Measurements from ENCODE around the gene ITGA8. TPM values are rescaled to one million over a fixed set of nuclear protein-coding genes. Genes with fewer than 3 reads are reported as not detected.

The ITGA8 gene
- polyA plus RNA-seq, 1 experiment = 0.25 TPM

DNA sequence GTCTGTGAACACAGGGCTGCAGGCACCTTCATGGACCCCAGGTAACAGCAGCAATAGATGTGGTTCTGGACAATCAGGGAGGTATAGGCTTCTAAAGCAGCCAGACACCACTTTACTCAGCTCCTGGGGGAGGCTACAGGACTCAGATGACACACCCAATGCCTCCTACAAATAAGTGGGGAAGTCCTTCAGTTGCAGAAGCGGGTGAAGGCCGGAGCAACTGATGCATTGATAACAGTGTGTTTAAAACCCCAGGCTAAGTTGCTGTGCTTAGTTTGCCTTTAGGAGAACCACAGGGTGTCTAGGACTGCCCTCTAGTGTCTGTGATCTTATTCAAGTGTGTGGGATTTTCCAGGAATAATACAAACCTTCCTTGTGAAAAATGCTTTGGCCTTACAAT is 5.9 kb upstream of the ITGA8 start:
- CTCF ChIA-PET = interaction anchor here (0.6 to 5.5 kb wide), 21 partner anchors 8 to 1049 kb away, joined by 3 to 37 read pairs (median 5); no protein-coding TSS in a partner anchor
- Histone ChIP-seq H3K27ac (ENCODE audit: low read depth, low read length) (no peak overlapping the region), H3K27me3 (ENCODE audit: control insufficient read depth, insufficient read depth, low read length) (peaks cover 13% of the 10 kb centered on the region), H3K4me3 (ENCODE audit: low read depth, low read length) (no peak overlapping the region), H3K9me3 (ENCODE audit: control insufficient read depth, insufficient read depth, low read length) (no peaks in the 10 kb centered on the region)
- POLR2A ChIA-PET = no interaction called here
- peak; percentile 38 for DNase-seq (ENCODE audit: low read depth, low spot score)
- TF ChIP-seq, protein P1, sequence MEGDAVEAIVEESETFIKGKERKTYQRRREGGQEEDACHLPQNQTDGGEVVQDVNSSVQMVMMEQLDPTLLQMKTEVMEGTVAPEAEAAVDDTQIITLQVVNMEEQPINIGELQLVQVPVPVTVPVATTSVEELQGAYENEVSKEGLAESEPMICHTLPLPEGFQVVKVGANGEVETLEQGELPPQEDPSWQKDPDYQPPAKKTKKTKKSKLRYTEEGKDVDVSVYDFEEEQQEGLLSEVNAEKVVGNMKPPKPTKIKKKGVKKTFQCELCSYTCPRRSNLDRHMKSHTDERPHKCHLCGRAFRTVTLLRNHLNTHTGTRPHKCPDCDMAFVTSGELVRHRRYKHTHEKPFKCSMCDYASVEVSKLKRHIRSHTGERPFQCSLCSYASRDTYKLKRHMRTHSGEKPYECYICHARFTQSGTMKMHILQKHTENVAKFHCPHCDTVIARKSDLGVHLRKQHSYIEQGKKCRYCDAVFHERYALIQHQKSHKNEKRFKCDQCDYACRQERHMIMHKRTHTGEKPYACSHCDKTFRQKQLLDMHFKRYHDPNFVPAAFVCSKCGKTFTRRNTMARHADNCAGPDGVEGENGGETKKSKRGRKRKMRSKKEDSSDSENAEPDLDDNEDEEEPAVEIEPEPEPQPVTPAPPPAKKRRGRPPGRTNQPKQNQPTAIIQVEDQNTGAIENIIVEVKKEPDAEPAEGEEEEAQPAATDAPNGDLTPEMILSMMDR (IDR thresholded peaks at IDR 0.05; ENCODE audit: low read depth, low read length) = peak; percentile 75

GRCh38 chr10:15724683-15725082 is 5.0 kb upstream of the ITGA8 start:
- Histone ChIP-seq H3K27ac (ENCODE audit: low read depth, low read length) (no peak overlapping the region), H3K9me3 (ENCODE audit: control insufficient read depth, insufficient read depth, low read length) (no peaks in the 10 kb centered on the region), H3K27me3 (ENCODE audit: control insufficient read depth, insufficient read depth, low read length) (peaks cover 20% of the 10 kb centered on the region), H3K4me3 (ENCODE audit: low read depth, low read length) (no peak overlapping the region)
- CTCF ChIA-PET = interaction anchor here (0.5 to 5.5 kb wide), 7 partner anchors 16 to 377 kb away, joined by 3 to 37 read pairs (median 5); no protein-coding TSS in a partner anchor
- POLR2A ChIA-PET = no interaction called here
- TF ChIP-seq, protein P1 (IDR thresholded peaks at IDR 0.05; ENCODE audit: low read depth, low read length) = no peak
- DNase-seq (ENCODE audit: low read depth, low spot score) = no peak

GRCh38 chr10:15723803-15724202 is 4.1 kb upstream of the ITGA8 start:
- Histone ChIP-seq H3K27me3 (ENCODE audit: control insufficient read depth, insufficient read depth, low read length) (peaks cover 29% of the 10 kb centered on the region), H3K27ac (ENCODE audit: low read depth, low read length) (no peak overlapping the region), H3K4me3 (ENCODE audit: low read depth, low read length) (no peak overlapping the region), H3K9me3 (ENCODE audit: control insufficient read depth, insufficient read depth, low read length) (no peaks in the 10 kb centered on the region)
- ChIA-PET POLR2A (no interaction called here), CTCF (interaction anchor here (0.7 to 5.5 kb wide), 4 partner anchors 19 to 295 kb away, joined by 3 to 37 read pairs (median 8); no protein-coding TSS in a partner anchor)
- TF ChIP-seq, protein P1 (IDR thresholded peaks at IDR 0.05; ENCODE audit: low read depth, low read length) = no peak
- DNase-seq (ENCODE audit: low read depth, low spot score) = no peak

- ChIA-PET POLR2A (no interaction called here), CTCF (interaction anchor here (0.5 to 2.3 kb wide), 8 partner anchors 40 to 738 kb away, joined by 3 to 13 read pairs (median 5); no protein-coding TSS in a partner anchor)
- TF ChIP-seq, protein P1 (IDR thresholded peaks at IDR 0.05; ENCODE audit: low read depth, low read length) = no peak
- Histone ChIP-seq H3K27ac (ENCODE audit: low read depth, low read length) (no peak overlapping the region), H3K27me3 (ENCODE audit: control insufficient read depth, insufficient read depth, low read length) (peaks cover 38% of the 10 kb centered on the region), H3K4me3 (ENCODE audit: low read depth, low read length) (no peak overlapping the region), H3K9me3 (ENCODE audit: control insufficient read depth, insufficient read depth, low read length) (no peaks in the 10 kb centered on the region)
- DNase-seq (ENCODE audit: low read depth, low spot score) = no peak
Measured at GRCh38 chr10:15720635-15721287, 1.0 kb upstream of the ITGA8 start.

Data from AG04450 (cell line).